ENCODE data around the gene DDX59. TPM values are rescaled to one million over a fixed set of nuclear protein-coding genes. Genes with fewer than 3 reads are reported as not detected.

The DDX59 gene
- polyA plus RNA-seq, 4 donors = 15.4 to 25.7 (median 23.9) TPM

DNA sequence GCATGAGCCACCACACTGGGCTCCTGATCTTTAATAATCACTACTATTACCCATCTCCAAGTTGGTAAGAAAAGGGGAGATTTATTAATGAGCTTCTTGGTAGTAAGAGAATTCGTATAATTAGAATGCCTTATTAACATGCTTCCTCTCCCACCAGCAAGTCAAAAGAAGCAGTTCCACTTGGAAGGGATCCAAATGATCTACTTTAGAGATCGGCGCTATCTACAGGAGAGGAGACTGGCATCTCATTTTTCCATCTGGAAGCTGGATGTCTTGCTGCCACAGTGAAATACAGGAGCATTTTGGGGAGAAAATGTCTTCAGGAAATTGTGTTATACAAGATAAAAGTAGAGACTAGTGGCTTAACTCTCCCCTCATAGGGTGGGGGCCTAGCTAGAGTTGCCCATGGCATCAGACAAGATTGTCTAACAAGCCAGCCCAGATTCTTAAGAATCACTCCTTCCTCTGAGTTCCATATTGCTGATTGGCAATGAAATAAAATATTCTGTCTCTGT lies 35.3 kb upstream of the DDX59 start:
- FAIRE-seq = no peak
- H3K4me1 ChIP-seq (ENCODE audit: control insufficient read depth in 3 of 3, insufficient read depth in 2 of 3, low read depth in 1 of 3, low read length in 2 of 3) = no peaks in the 10 kb centered on the region
- no peaks in the 10 kb centered on the region for H3K27me3 ChIP-seq (ENCODE audit: control insufficient read depth in 3 of 3, insufficient read depth in 3 of 3, low read length in 3 of 3)
- WGBS, 3 donors = 70 to 87% (median 86%) methylated on average over 3 of the region's 3 CpGs
- no peaks in the 10 kb centered on the region for H3K9me3 ChIP-seq (ENCODE audit: control insufficient read depth in 2 of 2, insufficient read depth in 1 of 2, low read depth in 1 of 2, low read length in 1 of 2)
- H3K4me3 ChIP-seq (ENCODE audit: low read depth in 1 of 3, low read length in 3 of 3) = no peak overlapping the region
- H3K27ac ChIP-seq (ENCODE audit: low read depth in 1 of 3, low read length in 2 of 3) = no peak overlapping the region
- H3K36me3 ChIP-seq (ENCODE audit: control insufficient read depth in 3 of 3, insufficient read depth in 2 of 3, low read depth in 1 of 3, low read length in 3 of 3) = no peaks in the 10 kb centered on the region
- no peak for DNase-seq

DNA sequence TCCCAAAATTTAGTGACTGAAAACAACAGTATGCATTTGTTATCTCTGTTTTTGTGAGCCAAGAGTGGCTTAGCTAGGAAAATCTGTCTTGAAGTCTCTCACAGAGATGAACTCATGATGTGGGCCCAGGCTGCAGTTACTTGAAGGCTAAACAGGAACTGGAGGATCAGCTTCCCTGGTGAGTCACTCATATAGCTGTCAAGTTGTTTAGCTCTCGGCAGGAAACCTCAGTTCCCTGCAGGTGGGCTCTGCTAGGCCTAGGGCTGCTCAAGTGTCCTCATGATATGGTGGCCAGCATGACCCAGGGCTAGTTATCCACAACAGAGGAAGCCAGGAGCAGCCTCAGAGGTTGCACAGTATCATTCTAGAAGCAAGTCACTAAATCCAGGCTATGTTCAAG lies 30.2 kb upstream of the DDX59 start:
- Histone ChIP-seq H3K4me1 (ENCODE audit: control insufficient read depth in 3 of 3, insufficient read depth in 2 of 3, low read depth in 1 of 3, low read length in 2 of 3) (no peaks in the 10 kb centered on the region), H3K9me3 (ENCODE audit: control insufficient read depth in 2 of 2, insufficient read depth in 1 of 2, low read depth in 1 of 2, low read length in 1 of 2) (no peaks in the 10 kb centered on the region), H3K36me3 (ENCODE audit: control insufficient read depth in 3 of 3, insufficient read depth in 2 of 3, low read depth in 1 of 3, low read length in 3 of 3) (no peaks in the 10 kb centered on the region), H3K4me3 (ENCODE audit: low read depth in 1 of 3, low read length in 3 of 3) (no peak overlapping the region), H3K27ac (ENCODE audit: low read depth in 1 of 3, low read length in 2 of 3) (no peak overlapping the region), H3K27me3 (ENCODE audit: control insufficient read depth in 3 of 3, insufficient read depth in 3 of 3, low read length in 3 of 3) (no peaks in the 10 kb centered on the region)
- no peak for FAIRE-seq
- DNase-seq = no peak
- WGBS, 3 donors = 56 to 95% (median 87%) methylated on average over 1 of the region's 1 CpG

DNA sequence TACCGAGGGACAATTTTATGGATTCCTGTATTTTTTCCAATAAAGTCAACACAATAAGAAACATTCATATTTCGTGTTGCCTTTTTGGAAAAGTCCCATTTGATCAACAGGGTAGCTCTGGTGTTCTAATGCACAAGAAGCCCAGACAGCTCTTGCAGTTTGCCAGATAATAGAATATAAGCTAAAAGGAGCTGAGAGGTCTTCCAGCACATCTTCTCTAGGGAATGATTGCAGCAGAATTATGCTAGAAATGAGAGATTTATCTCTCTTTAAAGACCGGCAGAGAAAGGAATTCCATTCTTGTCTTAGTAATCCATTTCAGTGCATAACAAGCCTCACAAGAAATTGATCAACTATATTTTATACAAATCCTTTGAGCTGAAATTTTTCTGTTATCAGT lies 25.0 kb upstream of the DDX59 start:
- Histone ChIP-seq H3K27me3 (ENCODE audit: control insufficient read depth in 3 of 3, insufficient read depth in 3 of 3, low read length in 3 of 3) (no peaks in the 10 kb centered on the region), H3K4me3 (ENCODE audit: low read depth in 1 of 3, low read length in 3 of 3) (no peak overlapping the region), H3K27ac (ENCODE audit: low read depth in 1 of 3, low read length in 2 of 3) (no peak overlapping the region), H3K36me3 (ENCODE audit: control insufficient read depth in 3 of 3, insufficient read depth in 2 of 3, low read depth in 1 of 3, low read length in 3 of 3) (no peaks in the 10 kb centered on the region), H3K4me1 (ENCODE audit: control insufficient read depth in 3 of 3, insufficient read depth in 2 of 3, low read depth in 1 of 3, low read length in 2 of 3) (no peaks in the 10 kb centered on the region), H3K9me3 (ENCODE audit: control insufficient read depth in 2 of 2, insufficient read depth in 1 of 2, low read depth in 1 of 2, low read length in 1 of 2) (no peaks in the 10 kb centered on the region)
- FAIRE-seq = no peak
- 62 to 79% (median 75%) methylated on average over 3 of the region's 3 CpGs for WGBS, 3 donors
- no peak for DNase-seq

DNA sequence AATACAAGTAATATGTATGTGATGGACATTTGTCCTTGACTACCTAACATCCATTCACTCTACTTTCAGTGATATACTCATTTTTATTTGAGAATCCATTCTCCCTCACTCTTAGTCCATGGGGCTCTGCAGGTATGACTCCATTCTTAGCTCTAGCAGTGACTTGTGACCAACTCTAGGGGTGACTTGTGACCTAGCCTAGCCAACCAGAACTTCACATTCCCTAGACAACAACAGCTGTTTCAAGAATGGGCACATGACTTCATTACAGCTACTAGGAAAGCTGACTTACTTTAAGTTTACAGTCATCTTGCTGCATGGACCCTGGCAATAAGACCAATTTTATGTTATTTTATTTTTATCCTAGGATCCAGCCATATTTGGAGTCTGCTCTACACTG lies 23.6 kb upstream of the DDX59 start:
- H3K27me3 ChIP-seq (ENCODE audit: control insufficient read depth in 3 of 3, insufficient read depth in 3 of 3, low read length in 3 of 3) = no peaks in the 10 kb centered on the region
- DNase-seq (no peak), FAIRE-seq (no peak)
- no peak overlapping the region for H3K4me3 ChIP-seq (ENCODE audit: low read depth in 1 of 3, low read length in 3 of 3)
- H3K4me1 ChIP-seq (ENCODE audit: control insufficient read depth in 3 of 3, insufficient read depth in 2 of 3, low read depth in 1 of 3, low read length in 2 of 3) = no peaks in the 10 kb centered on the region
- no peak overlapping the region for H3K27ac ChIP-seq (ENCODE audit: low read depth in 1 of 3, low read length in 2 of 3)
- H3K9me3 ChIP-seq (ENCODE audit: control insufficient read depth in 2 of 2, insufficient read depth in 1 of 2, low read depth in 1 of 2, low read length in 1 of 2) = no peaks in the 10 kb centered on the region
- no peaks in the 10 kb centered on the region for H3K36me3 ChIP-seq (ENCODE audit: control insufficient read depth in 3 of 3, insufficient read depth in 2 of 3, low read depth in 1 of 3, low read length in 3 of 3)

DNA sequence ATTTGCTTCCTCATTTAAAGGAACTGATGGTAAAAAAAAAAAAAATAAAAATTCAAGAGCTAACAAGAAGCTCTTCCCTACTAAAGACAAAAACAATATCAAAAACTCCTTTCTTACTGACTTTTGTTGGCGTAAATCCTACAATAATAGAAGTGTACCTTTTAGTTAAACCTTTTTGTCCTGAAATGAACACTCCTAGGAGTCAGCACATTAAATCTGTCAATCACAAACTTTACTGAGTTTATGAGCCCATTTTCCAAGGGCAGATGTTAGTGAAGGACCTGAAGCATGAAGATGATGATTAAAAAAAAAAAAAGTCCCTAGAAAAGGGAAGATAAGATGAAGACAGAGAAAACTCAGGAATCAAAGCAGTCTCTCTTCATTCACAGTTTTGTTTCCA lies 22.6 kb upstream of the DDX59 start:
- Histone ChIP-seq H3K4me3 (ENCODE audit: low read depth in 1 of 3, low read length in 3 of 3) (no peak overlapping the region), H3K36me3 (ENCODE audit: control insufficient read depth in 3 of 3, insufficient read depth in 2 of 3, low read depth in 1 of 3, low read length in 3 of 3) (no peaks in the 10 kb centered on the region), H3K9me3 (ENCODE audit: control insufficient read depth in 2 of 2, insufficient read depth in 1 of 2, low read depth in 1 of 2, low read length in 1 of 2) (no peaks in the 10 kb centered on the region), H3K27ac (ENCODE audit: low read depth in 1 of 3, low read length in 2 of 3) (no peak overlapping the region), H3K27me3 (ENCODE audit: control insufficient read depth in 3 of 3, insufficient read depth in 3 of 3, low read length in 3 of 3) (no peaks in the 10 kb centered on the region), H3K4me1 (ENCODE audit: control insufficient read depth in 3 of 3, insufficient read depth in 2 of 3, low read depth in 1 of 3, low read length in 2 of 3) (no peaks in the 10 kb centered on the region)
- WGBS, 3 donors = 97 to 100% (median 97%) methylated on average over 1 of the region's 1 CpG
- FAIRE-seq = no peak
- DNase-seq = no peak

DNA sequence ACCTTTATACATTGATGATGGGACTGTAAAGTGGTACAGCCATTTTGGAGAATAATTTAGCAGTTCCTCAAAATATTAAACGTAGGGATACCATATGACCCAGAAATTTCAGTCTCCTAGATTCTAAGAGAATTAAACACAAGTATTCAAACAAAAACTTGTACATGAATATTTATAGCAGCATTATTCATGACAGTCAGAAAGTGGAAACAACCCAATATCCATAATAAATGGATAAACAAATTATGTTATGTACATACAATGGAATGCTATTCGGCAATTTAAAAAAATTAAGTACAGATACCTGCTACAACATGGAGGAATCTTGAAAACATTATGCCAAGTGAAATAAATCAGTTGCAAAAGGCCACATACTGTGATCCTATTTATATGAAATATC lies 16.9 kb upstream of the DDX59 start:
- no peak overlapping the region for H3K4me3 ChIP-seq (ENCODE audit: low read depth in 1 of 3, low read length in 3 of 3)
- FAIRE-seq (no peak), DNase-seq (no peak)
- H3K4me1 ChIP-seq (ENCODE audit: control insufficient read depth in 3 of 3, insufficient read depth in 2 of 3, low read depth in 1 of 3, low read length in 2 of 3) = no peaks in the 10 kb centered on the region
- no peaks in the 10 kb centered on the region for H3K27me3 ChIP-seq (ENCODE audit: control insufficient read depth in 3 of 3, insufficient read depth in 3 of 3, low read length in 3 of 3)
- H3K27ac ChIP-seq (ENCODE audit: low read depth in 1 of 3, low read length in 2 of 3) = no peak overlapping the region
- H3K36me3 ChIP-seq (ENCODE audit: control insufficient read depth in 3 of 3, insufficient read depth in 2 of 3, low read depth in 1 of 3, low read length in 3 of 3) = no peaks in the 10 kb centered on the region
- WGBS, 3 donors = 37 to 58% (median 45%) methylated on average over 2 of the region's 2 CpGs
- H3K9me3 ChIP-seq (ENCODE audit: control insufficient read depth in 2 of 2, insufficient read depth in 1 of 2, low read depth in 1 of 2, low read length in 1 of 2) = no peaks in the 10 kb centered on the region

DNA sequence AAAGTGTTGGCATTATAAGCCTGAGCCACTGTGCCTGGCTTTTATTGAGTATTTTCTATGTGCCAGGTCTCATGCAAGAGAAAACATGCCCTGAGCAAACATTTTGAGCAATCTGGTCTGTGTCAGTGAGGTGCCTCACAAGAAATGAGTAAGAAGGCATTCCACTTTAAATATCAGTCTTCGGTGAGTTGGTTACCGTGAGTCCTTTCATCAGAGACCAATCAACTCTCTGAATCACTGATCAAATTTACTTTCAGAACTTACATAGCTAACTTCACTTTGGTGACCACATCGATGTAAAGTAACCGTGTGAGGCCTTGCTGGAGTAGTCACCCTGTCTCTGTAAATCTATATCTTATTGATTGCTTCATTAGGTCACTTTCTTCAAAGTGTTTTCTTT lies 14.3 kb upstream of the DDX59 start:
- DNase-seq (no peak), FAIRE-seq (no peak)
- no peak overlapping the region for H3K27ac ChIP-seq (ENCODE audit: low read depth in 1 of 3, low read length in 2 of 3)
- H3K9me3 ChIP-seq (ENCODE audit: control insufficient read depth in 2 of 2, insufficient read depth in 1 of 2, low read depth in 1 of 2, low read length in 1 of 2) = no peaks in the 10 kb centered on the region
- 56 to 76% (median 58%) methylated on average over 4 of the region's 4 CpGs for WGBS, 3 donors
- no peak overlapping the region for H3K4me3 ChIP-seq (ENCODE audit: low read depth in 1 of 3, low read length in 3 of 3)
- no peaks in the 10 kb centered on the region for H3K4me1 ChIP-seq (ENCODE audit: control insufficient read depth in 3 of 3, insufficient read depth in 2 of 3, low read depth in 1 of 3, low read length in 2 of 3)
- H3K27me3 ChIP-seq (ENCODE audit: control insufficient read depth in 3 of 3, insufficient read depth in 3 of 3, low read length in 3 of 3) = no peaks in the 10 kb centered on the region
- no peaks in the 10 kb centered on the region for H3K36me3 ChIP-seq (ENCODE audit: control insufficient read depth in 3 of 3, insufficient read depth in 2 of 3, low read depth in 1 of 3, low read length in 3 of 3)

DNA sequence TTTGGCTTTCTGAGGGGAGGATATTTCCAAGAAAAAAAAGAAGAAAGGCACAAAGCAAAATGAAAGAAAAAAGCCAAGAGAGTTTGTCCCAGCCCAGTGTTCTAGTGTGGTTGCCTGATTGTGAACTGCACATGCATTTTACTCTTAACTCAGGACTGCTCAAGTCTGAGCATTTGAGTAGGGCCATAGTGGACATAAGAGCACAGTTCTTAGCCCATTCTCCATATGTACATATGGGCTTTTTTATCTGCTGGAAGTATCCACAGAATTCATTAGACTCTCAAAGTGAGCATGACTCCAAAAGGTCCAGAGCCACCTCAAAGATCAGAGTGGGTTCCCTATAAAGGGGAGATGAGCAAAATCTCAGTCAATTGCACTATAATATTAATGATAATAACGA lies 13.6 kb upstream of the DDX59 start:
- H3K27ac ChIP-seq (ENCODE audit: low read depth in 1 of 3, low read length in 2 of 3) = no peak overlapping the region
- 0 to 39% (median 14%) methylated on average over 1 of the region's 1 CpG for WGBS, 3 donors
- H3K9me3 ChIP-seq (ENCODE audit: control insufficient read depth in 2 of 2, insufficient read depth in 1 of 2, low read depth in 1 of 2, low read length in 1 of 2) = no peaks in the 10 kb centered on the region

DNA sequence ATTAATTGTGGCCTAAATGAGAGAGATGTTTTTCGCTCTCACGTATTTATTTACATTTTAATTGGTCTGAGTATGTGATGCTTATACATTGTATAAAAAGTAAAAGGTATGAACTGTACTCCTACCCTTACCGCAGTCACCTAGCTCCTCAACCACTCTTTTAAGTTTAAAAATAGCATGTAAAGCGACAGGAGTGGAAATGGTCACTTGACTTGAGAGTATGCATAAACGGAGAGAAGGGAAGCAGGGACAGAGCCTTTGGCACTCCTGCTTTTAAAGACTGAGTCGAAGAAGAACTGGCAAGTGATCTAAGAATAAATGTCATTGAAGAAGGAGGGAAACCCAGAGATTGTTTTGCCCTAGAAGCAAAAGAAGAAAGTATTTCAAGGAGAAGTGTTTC lies 11.5 kb upstream of the DDX59 start:
- Histone ChIP-seq H3K4me1 (ENCODE audit: control insufficient read depth in 3 of 3, insufficient read depth in 2 of 3, low read depth in 1 of 3, low read length in 2 of 3) (no peaks in the 10 kb centered on the region), H3K9me3 (ENCODE audit: control insufficient read depth in 2 of 2, insufficient read depth in 1 of 2, low read depth in 1 of 2, low read length in 1 of 2) (no peaks in the 10 kb centered on the region), H3K27me3 (ENCODE audit: control insufficient read depth in 3 of 3, insufficient read depth in 3 of 3, low read length in 3 of 3) (no peaks in the 10 kb centered on the region), H3K4me3 (ENCODE audit: low read depth in 1 of 3, low read length in 3 of 3) (no peak overlapping the region), H3K36me3 (ENCODE audit: control insufficient read depth in 3 of 3, insufficient read depth in 2 of 3, low read depth in 1 of 3, low read length in 3 of 3) (no peaks in the 10 kb centered on the region), H3K27ac (ENCODE audit: low read depth in 1 of 3, low read length in 2 of 3) (no peak overlapping the region)
- WGBS, 3 donors = 77 to 91% (median 82%) methylated on average over 6 of the region's 6 CpGs
- DNase-seq (no peak), FAIRE-seq (no peak)

More for the DNA sequence above, 13.6 kb upstream of the DDX59 start:
- Histone ChIP-seq H3K4me1 (ENCODE audit: control insufficient read depth in 3 of 3, insufficient read depth in 2 of 3, low read depth in 1 of 3, low read length in 2 of 3) (no peaks in the 10 kb centered on the region), H3K27me3 (ENCODE audit: control insufficient read depth in 3 of 3, insufficient read depth in 3 of 3, low read length in 3 of 3) (no peaks in the 10 kb centered on the region), H3K36me3 (ENCODE audit: control insufficient read depth in 3 of 3, insufficient read depth in 2 of 3, low read depth in 1 of 3, low read length in 3 of 3) (no peaks in the 10 kb centered on the region), H3K4me3 (ENCODE audit: low read depth in 1 of 3, low read length in 3 of 3) (no peak overlapping the region)
- FAIRE-seq (no peak), DNase-seq (no peak)

All from small intestine (tissue), 7 donors.